ENCODE results near the gene PNMA6F. TPM values are rescaled to one million over a fixed set of nuclear protein-coding genes. Genes with fewer than 3 reads are reported as not detected.
"Not testable (repeated sequence)": the region's sequence is repeated elsewhere in the genome, so short reads cannot be mapped to it uniquely, and the experiment has no call there.

The PNMA6F gene
- total RNA-seq, 1 experiment from 2014 or later: not detected

DNA sequence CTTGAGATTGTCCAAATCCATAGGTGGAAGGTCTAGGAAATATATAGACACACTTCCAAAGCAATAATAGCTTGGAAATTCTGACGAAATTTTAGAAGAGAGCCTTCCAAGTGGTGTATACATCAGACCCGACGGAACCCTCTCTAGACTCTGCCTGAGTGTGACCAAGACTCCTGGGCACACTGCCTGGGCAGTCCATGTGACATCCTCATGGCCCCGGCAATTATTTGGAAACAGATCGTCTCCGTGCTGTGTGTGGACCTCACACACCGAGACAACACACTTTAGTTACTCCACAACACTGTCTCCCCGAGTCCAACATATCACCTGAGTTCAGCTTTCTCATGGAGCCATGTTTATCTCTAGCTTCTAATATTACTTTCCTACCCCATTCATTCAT lies 42.3 kb downstream of the PNMA6F start:
- H3K9me3 ChIP-seq; H3K27me3 ChIP-seq (replicated peaks; ENCODE audit: control insufficient read depth, insufficient read depth, low read length); H3K4me1 Mint-ChIP-seq (ENCODE audit: low read depth, unreplicated experiment); H3K4me1 ChIP-seq; H3K27ac Mint-ChIP-seq (ENCODE audit: unreplicated experiment); H3K27me3 Mint-ChIP-seq (ENCODE audit: insufficient read depth, unreplicated experiment); H3K36me3 Mint-ChIP-seq (ENCODE audit: insufficient read depth, unreplicated experiment); intact Hi-C loops (cut with micrococcal nuclease; ENCODE audit: unreplicated experiment); H3K4me3 ChIP-seq (ENCODE audit: low read depth, low read length); POLR2A ChIA-PET; BruUV-seq (replicated peaks); H3K36me3 ChIP-seq (ENCODE audit: control insufficient read depth, insufficient read depth, low read length); H3K9me3 Mint-ChIP-seq (ENCODE audit: unreplicated experiment); DNase-seq; H3K4me3 Mint-ChIP-seq (ENCODE audit: unreplicated experiment); CTCF ChIA-PET: not testable (repeated sequence)

DNA sequence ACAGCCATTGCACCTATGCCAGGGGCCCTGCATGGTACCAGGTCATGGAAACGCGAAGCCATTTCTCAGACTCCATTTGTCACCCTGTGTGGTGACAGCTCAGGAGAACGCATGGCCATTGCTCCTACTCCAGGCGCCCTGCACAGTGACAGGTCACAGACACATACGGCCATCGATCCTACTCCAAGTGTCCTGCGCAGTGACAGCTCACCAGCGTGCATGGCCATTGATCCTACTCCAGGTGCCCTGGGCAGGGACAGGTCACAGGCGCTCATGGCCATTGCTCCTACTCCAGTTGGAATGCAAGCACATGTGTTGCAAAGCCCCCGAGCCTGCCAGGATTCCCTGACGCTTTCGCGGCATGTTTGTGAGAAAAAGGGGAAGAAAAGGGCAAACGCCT lies 45.5 kb downstream of the PNMA6F start:
- H3K27me3 ChIP-seq (replicated peaks; ENCODE audit: control insufficient read depth, insufficient read depth, low read length); BruUV-seq (replicated peaks); CTCF ChIA-PET; H3K4me1 ChIP-seq; H3K36me3 ChIP-seq (ENCODE audit: control insufficient read depth, insufficient read depth, low read length); DNase-seq; H3K9me3 Mint-ChIP-seq (ENCODE audit: unreplicated experiment); H3K36me3 Mint-ChIP-seq (ENCODE audit: insufficient read depth, unreplicated experiment); H3K4me3 ChIP-seq (ENCODE audit: low read depth, low read length); intact Hi-C loops (cut with micrococcal nuclease; ENCODE audit: unreplicated experiment); H3K9me3 ChIP-seq; H3K27ac Mint-ChIP-seq (ENCODE audit: unreplicated experiment); H3K4me1 Mint-ChIP-seq (ENCODE audit: low read depth, unreplicated experiment); H3K27me3 Mint-ChIP-seq (ENCODE audit: insufficient read depth, unreplicated experiment); H3K4me3 Mint-ChIP-seq (ENCODE audit: unreplicated experiment); POLR2A ChIA-PET: not testable (repeated sequence)

DNA sequence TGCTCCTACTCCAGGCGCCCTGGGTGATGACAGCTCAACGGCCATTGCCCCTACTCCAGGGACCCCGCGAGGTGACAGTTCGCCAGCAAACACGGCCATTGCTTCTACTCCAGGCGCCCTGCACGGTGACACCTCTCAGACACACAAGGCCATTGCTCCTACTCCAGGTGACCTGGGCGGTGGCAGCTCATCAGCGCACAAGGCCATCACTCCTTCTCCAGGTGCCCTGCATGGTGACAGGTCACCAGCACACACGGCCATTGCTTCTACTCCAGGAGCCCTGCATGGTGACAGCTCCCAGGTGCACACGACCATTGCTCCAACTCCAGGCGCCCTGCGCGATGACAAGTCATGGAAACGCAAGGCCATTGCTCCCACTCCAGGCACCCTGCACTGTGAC lies 46.1 kb downstream of the PNMA6F start:
- intact Hi-C loops (cut with micrococcal nuclease; ENCODE audit: unreplicated experiment): not testable (repeated sequence)

DNA sequence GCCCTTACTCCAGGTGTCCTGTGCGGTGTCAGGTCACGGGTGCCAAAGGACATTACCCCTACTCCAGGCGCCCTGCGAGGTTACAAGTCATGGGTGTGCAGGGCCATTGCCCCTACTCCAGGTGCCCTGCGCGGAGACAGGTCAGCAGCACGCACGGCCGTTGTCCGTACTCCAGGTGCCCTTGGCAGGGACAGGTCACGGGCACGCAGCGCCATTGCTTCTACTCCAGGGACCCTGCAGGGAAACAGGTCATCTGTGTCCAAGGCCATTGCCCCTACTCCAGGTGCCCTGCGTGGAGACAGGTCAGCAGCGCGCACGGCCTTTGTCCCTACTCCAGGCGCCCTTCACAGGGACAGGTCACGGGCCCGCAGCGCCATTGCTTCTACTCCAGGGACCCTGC lies 49.0 kb downstream of the PNMA6F start:
- H3K4me1 Mint-ChIP-seq (ENCODE audit: low read depth, unreplicated experiment); H3K27ac Mint-ChIP-seq (ENCODE audit: unreplicated experiment); H3K9me3 Mint-ChIP-seq (ENCODE audit: unreplicated experiment); CTCF ChIA-PET; H3K9me3 ChIP-seq; POLR2A ChIA-PET; H3K36me3 ChIP-seq (ENCODE audit: control insufficient read depth, insufficient read depth, low read length); intact Hi-C loops (cut with micrococcal nuclease; ENCODE audit: unreplicated experiment); H3K4me3 Mint-ChIP-seq (ENCODE audit: unreplicated experiment); H3K4me3 ChIP-seq (ENCODE audit: low read depth, low read length); H3K27me3 ChIP-seq (replicated peaks; ENCODE audit: control insufficient read depth, insufficient read depth, low read length); H3K36me3 Mint-ChIP-seq (ENCODE audit: insufficient read depth, unreplicated experiment); H3K27me3 Mint-ChIP-seq (ENCODE audit: insufficient read depth, unreplicated experiment); H3K4me1 ChIP-seq; BruUV-seq (replicated peaks); DNase-seq: not testable (repeated sequence)

More for the DNA sequence above, 46.1 kb downstream of the PNMA6F start:
- H3K27me3 Mint-ChIP-seq (ENCODE audit: insufficient read depth, unreplicated experiment); H3K27ac Mint-ChIP-seq (ENCODE audit: unreplicated experiment); H3K4me1 Mint-ChIP-seq (ENCODE audit: low read depth, unreplicated experiment); BruUV-seq (replicated peaks); H3K9me3 Mint-ChIP-seq (ENCODE audit: unreplicated experiment); DNase-seq; POLR2A ChIA-PET; H3K4me1 ChIP-seq; CTCF ChIA-PET; H3K4me3 ChIP-seq (ENCODE audit: low read depth, low read length); H3K36me3 ChIP-seq (ENCODE audit: control insufficient read depth, insufficient read depth, low read length); H3K27me3 ChIP-seq (replicated peaks; ENCODE audit: control insufficient read depth, insufficient read depth, low read length); H3K36me3 Mint-ChIP-seq (ENCODE audit: insufficient read depth, unreplicated experiment); H3K9me3 ChIP-seq; H3K4me3 Mint-ChIP-seq (ENCODE audit: unreplicated experiment): not testable (repeated sequence)

DNA sequence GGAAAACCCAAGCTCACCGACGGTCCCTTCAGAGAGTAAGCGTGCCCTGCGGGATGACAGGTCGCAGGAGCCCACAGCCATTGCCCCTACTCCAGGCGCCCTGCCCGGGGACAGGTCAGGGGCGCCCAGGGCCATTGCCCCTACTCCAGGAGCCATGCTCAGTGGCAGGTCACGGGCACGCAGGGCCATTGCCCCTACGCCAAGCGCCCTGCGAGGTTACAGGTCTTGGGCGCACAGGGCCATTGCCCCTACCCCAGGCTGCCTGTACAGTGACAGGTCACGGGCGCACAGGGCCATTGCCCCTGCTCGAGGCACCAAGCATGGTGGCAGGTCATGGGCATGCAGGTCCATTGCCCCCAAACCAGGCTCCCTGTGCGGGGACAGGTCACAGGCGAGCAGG lies 49.5 kb downstream of the PNMA6F start:
- POLR2A ChIA-PET; H3K36me3 ChIP-seq (ENCODE audit: control insufficient read depth, insufficient read depth, low read length); H3K27me3 Mint-ChIP-seq (ENCODE audit: insufficient read depth, unreplicated experiment); intact Hi-C loops (cut with micrococcal nuclease; ENCODE audit: unreplicated experiment); DNase-seq; BruUV-seq (replicated peaks); H3K4me3 Mint-ChIP-seq (ENCODE audit: unreplicated experiment); H3K4me3 ChIP-seq (ENCODE audit: low read depth, low read length); H3K9me3 Mint-ChIP-seq (ENCODE audit: unreplicated experiment); H3K27ac Mint-ChIP-seq (ENCODE audit: unreplicated experiment); CTCF ChIA-PET; H3K4me1 ChIP-seq; H3K9me3 ChIP-seq; H3K36me3 Mint-ChIP-seq (ENCODE audit: insufficient read depth, unreplicated experiment); H3K4me1 Mint-ChIP-seq (ENCODE audit: low read depth, unreplicated experiment); H3K27me3 ChIP-seq (replicated peaks; ENCODE audit: control insufficient read depth, insufficient read depth, low read length): not testable (repeated sequence)

Other genes starting within 250 kb of the PNMA6F start
- not detected in 2 replicates for gene PNMA6A, start 249.3 kb downstream of the PNMA6F start, total RNA-seq (2022)
- gene MAGEA1, start 142.5 kb downstream of the PNMA6F start, total RNA-seq (2022): not detected in 2 replicates
- gene ZNF275, start 12.4 kb upstream of the PNMA6F start, total RNA-seq (2022): 5.2 and 5.6 TPM in 2 replicates
- not detected in 2 replicates for gene PNMA6E, start 79.6 kb upstream of the PNMA6F start, total RNA-seq (2022)
- gene ZFP92, start 89.7 kb upstream of the PNMA6F start, total RNA-seq (2022): 0.09 and 0.16 TPM in 2 replicates
- 0.60 and 0.61 TPM in 2 replicates for gene TREX2, start 124.3 kb upstream of the PNMA6F start, total RNA-seq (2022)
- gene HAUS7, start 148.8 kb upstream of the PNMA6F start, total RNA-seq (2022): 34.0 and 36.9 TPM in 2 replicates
- 9.0 and 9.9 TPM in 2 replicates for gene BGN, start 173.2 kb upstream of the PNMA6F start, total RNA-seq (2022)
- gene ATP2B3, start 195.9 kb upstream of the PNMA6F start, total RNA-seq (2022): not detected in 2 replicates

All from Caco-2 (cell line).